HFF-Myc (cell line): ENCODE data around the gene ARHGEF18.
A peak's percentile ranks its signal among the peaks of the same experiment; 100 is the strongest.
"Not testable (repeated sequence)": the region's sequence is repeated elsewhere in the genome, so short reads cannot be mapped to it uniquely, and the experiment has no call there.

Experiments
- DNase-seq: peaks from one replicate; pipeline ENCODE4 v3.0.0-alpha.2; 2011; ENCODE audit warnings: low read depth; ENCODE audit errors: extremely low read depth
- H3K4me3 ChIP-seq: replicated peaks from 2 replicates; pipeline ENCODE4 v1.5.1; 2011; ENCODE audit warnings: low read depth, mild to moderate bottlenecking, control low read depth, low read length
- CTCF ChIP-seq: IDR thresholded peaks from 2 replicates; pipeline ENCODE4 v1.5.1; 2012; ENCODE audit warnings: mild to moderate bottlenecking, low read depth, low read length, control low read depth; ENCODE audit errors: missing control alignments

Gene ARHGEF18

GRCh38 chr19:7356899-7357627 is 8.3 kb downstream of the ARHGEF18 start:
- no peak for TF ChIP-seq CTCF
- no peak overlapping the region for H3K4me3 ChIP-seq
- no peak for DNase-seq

DNA sequence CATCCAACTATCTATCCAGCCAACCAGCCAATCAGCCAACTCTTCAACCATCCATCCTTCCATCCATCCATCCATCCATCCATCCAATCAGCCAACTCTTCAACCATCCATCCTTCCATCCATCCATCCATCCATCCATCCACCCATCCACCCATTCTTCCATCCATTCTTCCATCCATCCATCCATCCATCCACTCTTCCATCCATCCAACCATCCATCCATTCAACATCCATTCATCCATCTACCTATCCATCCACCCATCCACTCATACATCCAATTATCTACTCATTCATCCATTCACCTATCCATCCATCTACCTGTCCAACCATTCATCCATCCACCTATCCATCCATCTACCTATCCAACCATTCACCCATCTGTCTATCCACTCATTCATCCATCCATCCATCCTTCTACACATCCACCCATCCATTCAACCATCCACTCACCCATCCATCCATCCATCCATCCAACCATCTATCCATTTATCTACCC is 9.4 kb downstream of the ARHGEF18 start:
- H3K4me3 ChIP-seq = no peak overlapping the region
- no peak for DNase-seq
- TF ChIP-seq CTCF = no peak

DNA sequence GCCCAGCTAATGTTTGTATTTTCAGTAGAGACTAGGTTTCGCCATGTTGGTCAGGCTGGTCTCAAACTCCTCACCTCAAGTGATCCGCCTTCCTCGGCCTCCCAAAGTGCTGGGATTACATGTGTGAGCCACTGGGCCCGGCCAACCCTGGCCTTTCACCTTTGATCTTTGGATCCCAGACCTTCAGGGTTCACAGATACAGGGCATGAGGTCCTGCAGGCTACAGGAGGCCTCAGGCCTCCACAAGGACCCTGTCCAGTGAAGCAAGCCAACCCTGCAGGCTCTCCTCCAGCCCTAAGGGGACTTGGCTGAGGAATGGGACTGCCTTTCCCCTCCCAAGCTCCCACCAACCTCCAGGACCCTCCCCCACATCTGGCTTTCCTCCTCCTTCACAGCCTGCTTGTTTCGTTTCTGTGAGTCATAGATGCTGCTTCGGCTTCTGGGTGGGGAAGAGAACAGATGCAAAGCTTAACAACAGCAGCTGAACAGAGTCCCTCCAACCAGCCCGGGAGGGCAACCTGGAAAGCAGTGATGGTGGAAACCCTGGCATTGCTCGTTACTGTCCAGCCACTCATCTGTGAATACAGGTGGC is 11.8 kb downstream of the ARHGEF18 start:
- TF ChIP-seq CTCF = no peak
- H3K4me3 ChIP-seq = no peak overlapping the region
- no peak for DNase-seq

- DNase-seq = no peak
- H3K4me3 ChIP-seq = no peak overlapping the region
- no peak for TF ChIP-seq CTCF
Measured at GRCh38 chr19:7363225-7363624, 14.5 kb downstream of the ARHGEF18 start.

GRCh38 chr19:7366701-7367420 is 18.1 kb downstream of the ARHGEF18 start:
- H3K4me3 ChIP-seq = no peak overlapping the region
- DNase-seq = peak; percentile 30
- TF ChIP-seq CTCF = peak; percentile 45

DNA sequence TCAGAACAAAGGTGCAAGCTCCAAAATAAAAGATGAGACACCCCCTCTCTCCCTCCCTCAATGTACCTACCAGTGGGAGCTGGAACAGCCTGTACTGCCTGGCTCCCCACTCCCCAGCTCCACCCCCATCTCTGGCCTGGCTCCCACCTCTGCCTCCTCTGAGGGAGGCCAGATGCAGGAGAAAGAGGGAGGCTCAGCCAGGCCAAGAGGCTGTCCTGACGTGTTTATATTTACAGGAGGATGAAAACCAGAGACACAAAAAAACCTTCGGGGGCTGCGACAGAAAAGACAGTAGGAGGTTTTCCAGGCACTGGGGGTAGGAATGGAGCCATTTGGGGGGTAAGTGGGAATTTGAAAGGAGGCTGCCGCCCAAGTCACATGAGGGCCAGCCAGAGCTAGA is 19.7 kb downstream of the ARHGEF18 start:
- no peak overlapping the region for H3K4me3 ChIP-seq
- TF ChIP-seq CTCF = no peak
- no peak for DNase-seq

DNA sequence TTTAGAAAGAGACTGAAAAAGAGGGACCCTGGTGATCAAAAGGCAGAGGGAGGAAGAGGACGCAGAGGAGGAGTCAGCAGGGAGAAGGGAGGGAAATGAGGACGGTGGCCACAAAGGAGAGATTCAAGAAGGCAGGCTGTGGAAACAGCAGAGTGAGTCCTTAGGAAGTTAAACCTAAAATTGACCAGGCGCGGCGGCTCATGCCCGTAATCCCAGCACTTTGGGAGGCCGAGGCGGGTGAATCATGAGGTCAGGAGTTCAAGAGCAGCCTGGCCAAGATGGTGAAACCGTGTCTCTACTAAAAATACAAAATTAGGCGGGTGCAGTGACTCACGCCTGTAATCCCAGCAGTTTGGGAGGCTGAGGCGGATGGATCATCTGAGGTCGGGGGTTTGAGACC is 20.1 kb downstream of the ARHGEF18 start:
- not testable (repeated sequence) for H3K4me3 ChIP-seq
- peak; percentile 7 for DNase-seq
